HepG2 (cell line): Measurements from ENCODE around the gene WNT3. TPM values are rescaled to one million over a fixed set of nuclear protein-coding genes. Genes with fewer than 3 reads are reported as not detected.
A peak's percentile ranks its signal among the peaks of the same experiment; 100 is the strongest.

Source experiments
- ARNT ChIP-seq: fragments of 450-650 bp; IDR thresholded peaks from 2 replicates; pipeline ENCODE4 v1.6.1; 2017
- ATM ChIP-seq: fragments of 450-650 bp; IDR thresholded peaks from 2 replicates; pipeline ENCODE4 v1.7.1; 2017; ENCODE audit warnings: mild to moderate bottlenecking, borderline replicate concordance
- CBX1 ChIP-seq: IDR thresholded peaks from one replicate; pipeline ENCODE4 v1.6.1; 2016; ENCODE audit warnings: antibody characterized with exemption, low read depth
- CREB1 ChIP-seq, 2 experiments: fragments of 450-650 bp in 1 of 2; IDR thresholded peaks; 2 replicates each; pipeline ENCODE4 v1.6.1; 2016 to 2017; ENCODE audit warnings: control low read depth in 1 of 2, mild to moderate bottlenecking in 1 of 2, missing compliant biosample characterization in 1 of 2, missing genetic modification characterization in 1 of 2
- FOXP1 ChIP-seq, 2 experiments: fragments of 450-650 bp in 1 of 2; IDR thresholded peaks; 2 replicates each; pipeline ENCODE4 v1.6.1; 2017 to 2018; ENCODE audit warnings: antibody characterized with exemption in 1 of 2
- HIVEP1 ChIP-seq: sonication (generic); formaldehyde crosslinking; IDR thresholded peaks from 2 replicates; pipeline ENCODE4 v1.4.0; 2020; ENCODE audit warnings: mild to moderate bottlenecking, missing genetic modification reagents
- HNRNPL ChIP-seq: fragments of 200-400 bp; formaldehyde crosslinking; IDR thresholded peaks from 2 replicates; pipeline ENCODE4 v1.6.1; 2017; ENCODE audit warnings: mild to moderate bottlenecking, low read depth, low read length
- IKZF1 ChIP-seq: fragments of 450-650 bp; IDR thresholded peaks from 2 replicates; pipeline ENCODE4 v1.7.1; 2016
- KAT2B ChIP-seq: fragments of 150-350 bp; IDR thresholded peaks from 2 replicates; pipeline ENCODE4 v1.6.1; 2014; ENCODE audit warnings: low read depth, low read length, borderline replicate concordance
- KDM5B ChIP-seq: sonication (generic); formaldehyde crosslinking; IDR thresholded peaks from 2 replicates; pipeline ENCODE4 v1.4.0; 2020; ENCODE audit warnings: missing genetic modification reagents, mild to moderate bottlenecking, borderline replicate concordance
- MYC ChIP-seq: sonication (generic); formaldehyde crosslinking; IDR thresholded peaks from 2 replicates; pipeline ENCODE4 v1.9.0; 2021; ENCODE audit warnings: missing genetic modification reagents, borderline replicate concordance
- NCOA5 ChIP-seq: sonication (generic); formaldehyde crosslinking; IDR thresholded peaks from 2 replicates; pipeline ENCODE4 v1.4.0; 2020; ENCODE audit warnings: missing genetic modification reagents
- NFYC ChIP-seq: IDR thresholded peaks from 2 replicates; pipeline ENCODE4 v1.6.1; 2016; ENCODE audit warnings: missing genetic modification reagents, missing compliant biosample characterization
- PITX1 ChIP-seq: sonication (generic); formaldehyde crosslinking; IDR thresholded peaks from 2 replicates; pipeline ENCODE4 v1.5.1; 2020; ENCODE audit warnings: mild to moderate bottlenecking, missing genetic modification reagents
- TCF7 ChIP-seq: sonication (generic); IDR thresholded peaks from 2 replicates; pipeline ENCODE4 v1.6.1; 2016; ENCODE audit warnings: antibody characterized with exemption, low read depth
- TOE1 ChIP-seq: sonication (generic); formaldehyde crosslinking; IDR thresholded peaks from 2 replicates; pipeline ENCODE4 v1.4.0; 2020; ENCODE audit warnings: mild to moderate bottlenecking, missing genetic modification reagents
- ZMYM3 ChIP-seq: sonication (generic); formaldehyde crosslinking; IDR thresholded peaks from 2 replicates; pipeline ENCODE4 v1.5.1; 2020; ENCODE audit warnings: mild to moderate bottlenecking, missing genetic modification reagents
- ZNF253 ChIP-seq: sonication (generic); formaldehyde crosslinking; IDR thresholded peaks from 2 replicates; pipeline ENCODE4 v1.8.0; 2022; ENCODE audit warnings: mild to moderate bottlenecking, missing genetic modification reagents, borderline replicate concordance
- ZNF33B ChIP-seq: sonication (generic); formaldehyde crosslinking; IDR thresholded peaks from 2 replicates; pipeline ENCODE4 v1.5.1; 2020; ENCODE audit warnings: mild to moderate bottlenecking, missing genetic modification reagents
- ZNF703 ChIP-seq: sonication (generic); formaldehyde crosslinking; IDR thresholded peaks from 2 replicates; pipeline ENCODE4 v1.5.1; 2020; ENCODE audit warnings: missing genetic modification reagents, mild to moderate bottlenecking, moderate library complexity, borderline replicate concordance
- ZNF713 ChIP-seq: sonication (generic); formaldehyde crosslinking; IDR thresholded peaks from 2 replicates; pipeline ENCODE4 v1.4.0; 2020; ENCODE audit warnings: mild to moderate bottlenecking, missing genetic modification reagents
- ZNF766 ChIP-seq: sonication (generic); formaldehyde crosslinking; IDR thresholded peaks from 2 replicates; pipeline ENCODE4 v1.5.0; 2020; ENCODE audit warnings: missing genetic modification reagents, borderline replicate concordance
- ZNF773 ChIP-seq: sonication (generic); formaldehyde crosslinking; IDR thresholded peaks from 2 replicates; pipeline ENCODE4 v1.4.0; 2020; ENCODE audit warnings: missing genetic modification reagents, borderline replicate concordance
- polyA plus RNA-seq, 8 experiments: library from polyadenylated mRNA; depleted of rRNA in 3 of 8; stranded (reverse) in 7 of 8; unstranded in 1 of 8; fragments of >200 nt; fragmentation: Illumina TruSeq in 4 of 8; extraction: Trizol in 4 of 8; gene quantifications; 2 replicates each; pipeline versions ENCODE4 v1.2.1 to v1.2.3, GENCODE V29; 2011 to 2016; ENCODE audit warnings: low read depth in 4 of 8, missing spikeins in 1 of 8, mixed read lengths in 1 of 8; ENCODE audit not compliant: insufficient read depth in 1 of 8
- total RNA-seq, 5 experiments: library from RNA; depleted of rRNA; stranded (reverse); fragments of >200 nt; fragmentation: Illumina TruSeq; extraction: Trizol; gene quantifications; 2 replicates each; pipeline ENCODE4 v1.2.3, GENCODE V29; 2016; ENCODE audit warnings: low read depth in 1 of 5
- TF ChIP-seq, protein P1 (sequence below): sonication (generic); formaldehyde crosslinking; conservative IDR thresholded peaks from 2 replicates; pipeline ENCODE4 v1.4.0; 2020; ENCODE audit warnings: mild to moderate bottlenecking, missing genetic modification reagents, moderate library complexity

Gene WNT3
- total and polyA plus RNA-seq, 2 of the 13 experiments (the other 11 are each of a cell fraction or from before 2014, with no cell fraction given) = 8.5 to 10.3 TPM

DNA sequence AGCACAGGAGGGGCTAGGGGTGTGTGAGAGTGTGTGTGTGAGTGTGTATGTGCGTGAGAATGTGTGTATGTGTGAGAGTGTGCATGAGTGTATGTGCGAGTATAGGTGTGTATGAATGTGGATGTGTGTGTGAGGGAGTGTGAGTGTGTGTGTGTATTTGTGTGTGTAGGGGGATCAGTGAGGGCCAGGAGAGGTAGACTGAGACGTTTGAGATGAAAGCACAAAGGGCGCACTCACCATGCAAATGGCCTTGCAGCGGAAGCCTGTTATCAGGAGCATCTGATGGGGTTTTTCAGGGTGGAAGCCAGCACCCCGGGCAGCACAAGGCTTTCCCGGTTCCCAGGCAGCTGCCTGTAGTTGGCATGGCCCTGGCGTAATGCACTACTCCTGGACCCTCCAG, 47.8 kb upstream of the WNT3 start (continued):
- no peak for TF ChIP-seq NFYC (CRISPR knock-in tag)
- TF ChIP-seq ATM = no peak
- peak; percentile 26; the same call in 1 of the 2 replicates for TF ChIP-seq FOXP1 (IDR thresholded peaks at IDR 0.05)
- no peak for TF ChIP-seq FOXP1 (CRISPR knock-in tag; IDR thresholded peaks at IDR 0.05)
- no peak for TF ChIP-seq KDM5B (CRISPR knock-in tag)
- 0 out of 2 replicates have a peak, but pooled peaks have one; percentile 14 for TF ChIP-seq ARNT
- TF ChIP-seq PITX1 = 0 out of 2 replicates have a peak, but pooled peaks have one; percentile 12
- TF ChIP-seq, protein P1, sequence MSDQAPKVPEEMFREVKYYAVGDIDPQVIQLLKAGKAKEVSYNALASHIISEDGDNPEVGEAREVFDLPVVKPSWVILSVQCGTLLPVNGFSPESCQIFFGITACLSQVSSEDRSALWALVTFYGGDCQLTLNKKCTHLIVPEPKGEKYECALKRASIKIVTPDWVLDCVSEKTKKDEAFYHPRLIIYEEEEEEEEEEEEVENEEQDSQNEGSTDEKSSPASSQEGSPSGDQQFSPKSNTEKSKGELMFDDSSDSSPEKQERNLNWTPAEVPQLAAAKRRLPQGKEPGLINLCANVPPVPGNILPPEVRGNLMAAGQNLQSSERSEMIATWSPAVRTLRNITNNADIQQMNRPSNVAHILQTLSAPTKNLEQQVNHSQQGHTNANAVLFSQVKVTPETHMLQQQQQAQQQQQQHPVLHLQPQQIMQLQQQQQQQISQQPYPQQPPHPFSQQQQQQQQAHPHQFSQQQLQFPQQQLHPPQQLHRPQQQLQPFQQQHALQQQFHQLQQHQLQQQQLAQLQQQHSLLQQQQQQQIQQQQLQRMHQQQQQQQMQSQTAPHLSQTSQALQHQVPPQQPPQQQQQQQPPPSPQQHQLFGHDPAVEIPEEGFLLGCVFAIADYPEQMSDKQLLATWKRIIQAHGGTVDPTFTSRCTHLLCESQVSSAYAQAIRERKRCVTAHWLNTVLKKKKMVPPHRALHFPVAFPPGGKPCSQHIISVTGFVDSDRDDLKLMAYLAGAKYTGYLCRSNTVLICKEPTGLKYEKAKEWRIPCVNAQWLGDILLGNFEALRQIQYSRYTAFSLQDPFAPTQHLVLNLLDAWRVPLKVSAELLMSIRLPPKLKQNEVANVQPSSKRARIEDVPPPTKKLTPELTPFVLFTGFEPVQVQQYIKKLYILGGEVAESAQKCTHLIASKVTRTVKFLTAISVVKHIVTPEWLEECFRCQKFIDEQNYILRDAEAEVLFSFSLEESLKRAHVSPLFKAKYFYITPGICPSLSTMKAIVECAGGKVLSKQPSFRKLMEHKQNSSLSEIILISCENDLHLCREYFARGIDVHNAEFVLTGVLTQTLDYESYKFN (CRISPR knock-in tag) = peak; percentile 47; the same call in 1 of the 2 replicates
- no peak for TF ChIP-seq MYC (CRISPR knock-in tag)
- no peak for TF ChIP-seq CBX1
- no peak for TF ChIP-seq ZNF773 (CRISPR knock-in tag)
- TF ChIP-seq HIVEP1 (CRISPR knock-in tag) = no peak
- no peak; the same call in 1 of the 2 replicates for TF ChIP-seq TCF7
- no peak for TF ChIP-seq CREB1 (IDR thresholded peaks at IDR 0.05)
- TF ChIP-seq CREB1 (CRISPR knock-in tag; IDR thresholded peaks at IDR 0.05) = no peak
- TF ChIP-seq ZNF33B (CRISPR knock-in tag) = no peak
- TF ChIP-seq ZMYM3 (CRISPR knock-in tag) = 0 out of 2 replicates have a peak, but pooled peaks have one; percentile 38
- TF ChIP-seq ZNF703 (CRISPR knock-in tag) = no peak
- TF ChIP-seq NCOA5 (CRISPR knock-in tag) = no peak
- TF ChIP-seq IKZF1 = peak; percentile 72; the same call in 1 of the 2 replicates
- no peak for TF ChIP-seq KAT2B
- TF ChIP-seq ZNF766 (CRISPR knock-in tag) = no peak
- TF ChIP-seq TOE1 = no peak
- TF ChIP-seq ZNF253 (CRISPR knock-in tag) = no peak
- no peak for TF ChIP-seq ZNF713 (CRISPR knock-in tag)
- TF ChIP-seq HNRNPL = peak; percentile 79
